SK-N-SH (cell line): ENCODE results near the gene CHRM5. TPM values are rescaled to one million over a fixed set of nuclear protein-coding genes. Genes with fewer than 3 reads are reported as not detected.

ENCODE experiments used
- CTCF ChIA-PET: fragments of 300-600, 350-600 bp; formaldehyde crosslinking; extraction: SDS; loops from one replicate; lab custom pipeline; 2021; lab: Yijun Ruan, JAX
- POLR2A ChIA-PET: fragments of 350-600 bp; sonication (Branson Sonifier 250); formaldehyde crosslinking; extraction: SDS; loops from one replicate; lab custom pipeline; 2020; ENCODE audit warnings: antibody characterized with exemption, inconsistent platforms; lab: Yijun Ruan, JAX
- DNase-seq: peaks from one replicate; pipeline ENCODE4 v3.0.0; 2012
- H2AFZ ChIP-seq: fragments of 200-600 bp; sonication (generic); 2 replicates; pipeline ENCODE4 v1.8.1; 2016; ENCODE audit warnings: antibody characterized with exemption, mild to moderate bottlenecking, low read depth
- H3F3A ChIP-seq: fragments of 200-600 bp; sonication (generic); replicated peaks from 2 replicates; pipeline ENCODE3; 2016; ENCODE audit warnings: antibody characterized with exemption, mild to moderate bottlenecking; ENCODE audit not compliant: insufficient read depth
- H3K27ac ChIP-seq, 2 experiments: fragments of 200-500 bp in 1 of 2; fragments of 200-600 bp in 1 of 2; sonication (Bioruptor generic) in 1 of 2; sonication (generic), shearing (Covaris generic) in 1 of 2; 2 replicates each; pipeline versions ENCODE4 v1.5.1 to v1.6.1; 2014 to 2016; ENCODE audit warnings: low read depth in 2 of 2, inconsistent platforms in 1 of 2, low read length in 1 of 2, mild to moderate bottlenecking in 1 of 2, mixed read lengths in 1 of 2
- H3K27me3 ChIP-seq: fragments of 200-600 bp; sonication (generic), shearing (Covaris generic); 2 replicates; pipeline ENCODE4 v1.6.1; 2016; ENCODE audit warnings: mixed run types; ENCODE audit not compliant: insufficient read depth
- H3K36me3 ChIP-seq, 2 experiments: fragments of 200-500 bp in 1 of 2; fragments of 200-600 bp in 1 of 2; sonication (Bioruptor generic) in 1 of 2; sonication (generic) in 1 of 2; replicated peaks in 1 of 2; 2 replicates each; pipeline versions ENCODE3 to v1.5.1; 2014 to 2016; ENCODE audit warnings: low read length in 1 of 2, mild to moderate bottlenecking in 1 of 2; ENCODE audit not compliant: insufficient read depth in 2 of 2, control insufficient read depth in 1 of 2
- H3K4me1 ChIP-seq, 2 experiments: fragments of 200-500 bp in 1 of 2; fragments of 200-600 bp in 1 of 2; sonication (Bioruptor generic) in 1 of 2; sonication (generic), shearing (Covaris generic) in 1 of 2; 2 replicates each; pipeline versions ENCODE4 v1.5.1 to v1.6.1; 2014 to 2016; ENCODE audit warnings: low read depth in 1 of 2, low read length in 1 of 2, mixed run types in 1 of 2; ENCODE audit not compliant: insufficient read depth in 2 of 2, control insufficient read depth in 1 of 2
- H3K4me2 ChIP-seq: fragments of 200-600 bp; sonication (generic), shearing (Covaris generic); 2 replicates; pipeline ENCODE4 v1.6.1; 2017; ENCODE audit warnings: mixed run types
- H3K4me3 ChIP-seq, 2 experiments: fragments of 200-500 bp in 1 of 2; fragments of 200-600 bp in 1 of 2; sonication (Bioruptor generic) in 1 of 2; sonication (generic), shearing (Covaris generic) in 1 of 2; 2 replicates each; pipeline versions ENCODE4 v1.5.1 to v1.8.1; 2014 to 2016; ENCODE audit warnings: low read depth in 2 of 2, inconsistent platforms in 1 of 2, low read length in 1 of 2, mild to moderate bottlenecking in 1 of 2, mixed read lengths in 1 of 2, moderate library complexity in 1 of 2
- H3K79me2 ChIP-seq: fragments of 200-600 bp; sonication (generic); 2 replicates; pipeline ENCODE4 v1.8.1; 2017; ENCODE audit warnings: mild to moderate bottlenecking; ENCODE audit not compliant: insufficient read depth
- H3K9ac ChIP-seq: fragments of 200-600 bp; sonication (generic); 2 replicates; pipeline ENCODE4 v1.6.1; 2017; ENCODE audit warnings: mixed run types
- H3K9me2 ChIP-seq: fragments of 200-600 bp; sonication (generic); 2 replicates; pipeline ENCODE4 v1.6.1; 2017; ENCODE audit warnings: mixed run types
- H3K9me3 ChIP-seq: fragments of 200-600 bp; sonication (generic); 2 replicates; pipeline ENCODE4 v1.6.1; 2017; ENCODE audit warnings: mixed run types, mild to moderate bottlenecking, moderate library complexity
- H4K20me1 ChIP-seq: fragments of 200-600 bp; sonication (generic); 2 replicates; pipeline ENCODE4 v1.6.1; 2017; ENCODE audit warnings: mild to moderate bottlenecking, mixed run types; ENCODE audit not compliant: insufficient read depth
- CHD2 ChIP-seq: fragments of 150-350 bp; IDR thresholded peaks from 2 replicates; pipeline ENCODE4 v1.6.1; 2018; ENCODE audit warnings: low read length; ENCODE audit not compliant: partially characterized antibody
- CTCF ChIP-seq: fragments of 200-600 bp; sonication (generic); IDR thresholded peaks from 2 replicates; pipeline ENCODE4 v1.6.1; 2017; ENCODE audit warnings: antibody characterized with exemption, mild to moderate bottlenecking, moderate library complexity
- ELF1 ChIP-seq: IDR thresholded peaks from 2 replicates; pipeline ENCODE4 v1.4.0; 2012
- FOSL2 ChIP-seq: IDR thresholded peaks from 2 replicates; pipeline ENCODE4 v1.4.0; 2012; ENCODE audit warnings: low read depth, mild to moderate bottlenecking, moderate library complexity, borderline replicate concordance
- FOXJ3 ChIP-seq: sonication (generic); formaldehyde crosslinking; IDR thresholded peaks from 2 replicates; pipeline ENCODE4 v1.5.1; 2020; ENCODE audit warnings: mild to moderate bottlenecking, missing genetic modification reagents
- IRF3 ChIP-seq: fragments of 150-350 bp; IDR thresholded peaks from 2 replicates; pipeline ENCODE4 v1.6.1; 2016; ENCODE audit warnings: mild to moderate bottlenecking, low read depth, low read length
- JUND ChIP-seq: IDR thresholded peaks from 2 replicates; pipeline ENCODE4 v1.4.0; 2012
- MXI1 ChIP-seq: IDR thresholded peaks from 2 replicates; pipeline ENCODE4 v1.6.1; 2012; ENCODE audit warnings: mild to moderate bottlenecking, low read depth, low read length, improper control_type of control experiment
- NFIC ChIP-seq: IDR thresholded peaks from 2 replicates; pipeline ENCODE4 v1.4.0; 2012; ENCODE audit warnings: borderline replicate concordance
- POLR2AphosphoS5 ChIP-seq: IDR thresholded peaks from 2 replicates; pipeline ENCODE4 v1.6.1; 2012; ENCODE audit warnings: low read depth, low read length
- RXRA ChIP-seq: IDR thresholded peaks from 2 replicates; pipeline ENCODE4 v1.4.0; 2012; ENCODE audit warnings: low read depth, mild to moderate bottlenecking, borderline replicate concordance
- SMC3 ChIP-seq: IDR thresholded peaks from 2 replicates; pipeline ENCODE4 v1.6.1; 2012; ENCODE audit warnings: low read depth, low read length, improper control_type of control experiment
- TAF1 ChIP-seq: IDR thresholded peaks from 2 replicates; pipeline ENCODE4 v1.6.1; 2012; ENCODE audit warnings: low read depth, mild to moderate bottlenecking, low read length, moderate library complexity, borderline replicate concordance
- TCF12 ChIP-seq: IDR thresholded peaks from 2 replicates; pipeline ENCODE4 v1.4.0; 2012
- TEAD4 ChIP-seq: IDR thresholded peaks from 2 replicates; pipeline ENCODE4 v1.4.0; 2012; ENCODE audit warnings: mild to moderate bottlenecking, borderline replicate concordance; ENCODE audit not compliant: insufficient read depth
- USF1 ChIP-seq: IDR thresholded peaks from 2 replicates; pipeline ENCODE4 v1.4.0; 2012; ENCODE audit warnings: low read depth, borderline replicate concordance
- USF2 ChIP-seq: fragments of 150-350 bp; IDR thresholded peaks from 2 replicates; pipeline ENCODE4 v1.6.1; 2017; ENCODE audit warnings: antibody characterized with exemption, low read length, low read depth, borderline replicate concordance
- YY1 ChIP-seq: IDR thresholded peaks from 2 replicates; pipeline ENCODE4 v1.4.0; 2012; ENCODE audit warnings: low read depth, mild to moderate bottlenecking
- WGBS: methylation state at CpG from one replicate; pipeline ENCODE4 v1.1.6; 2017; ENCODE audit warnings: low lambda C conversion rate; 5-methylcytosine and 5-hydroxymethylcytosine counted together
- polyA plus RNA-seq, 3 experiments: library from polyadenylated mRNA; depleted of rRNA; stranded (reverse); fragments of >200 nt; gene quantifications; 2 replicates each; pipeline ENCODE4 v1.2.3, GENCODE V29; 2012

CHRM5 gene
- polyA plus RNA-seq, 1 of the 3 experiments (the other 2 are of a cell fraction), result 0.03 TPM

GRCh38 chr15:34043813-34044212 is 75.5 kb downstream of the CHRM5 start:
- TF ChIP-seq MXI1 (no peak), POLR2AphosphoS5 (no peak), IRF3 (no peak), FOXJ3 (no peak), NFIC (no peak), SMC3 (no peak), TEAD4 (no peak), ELF1 (no peak), TAF1 (no peak), RXRA (no peak), YY1 (no peak), CHD2 (no peak), JUND (no peak), USF1 (no peak), FOSL2 (no peak), TCF12 (no peak), USF2 (no peak), CTCF (no peak)
- Histone ChIP-seq H3K4me3 (no peak overlapping the region), H2AFZ (no peak overlapping the region), H3K79me2 (no peaks in the 10 kb centered on the region), H3K4me1 (peaks cover 0 to 4% of the 10 kb centered on the region in 2 experiments; a peak in 2 of 4 replicates), H3K4me2 (no peak overlapping the region), H3F3A (no peaks in the 10 kb centered on the region), H3K27me3 (no peaks in the 10 kb centered on the region), H3K9me2 (no peaks in the 10 kb centered on the region), H4K20me1 (no peaks in the 10 kb centered on the region), H3K27ac (no peak overlapping the region), H3K36me3 (no peaks in the 10 kb centered on the region), H3K9me3 (no peaks in the 10 kb centered on the region), H3K9ac (no peak overlapping the region)
- CTCF ChIA-PET, result interaction anchor here (0.9 to 1.1 kb wide), 2 partner anchors 17 to 306 kb away, joined by 3 to 4 read pairs; no protein-coding TSS in a partner anchor
- DNase-seq, result no peak
- WGBS, result 86% methylated on average over 2 of the region's 2 CpGs
- POLR2A ChIA-PET, result no interaction called here
